NB4 (cell line): Measurements from ENCODE around the gene CYBA.
A peak's percentile ranks its signal among the peaks of the same experiment; 100 is the strongest.

ENCODE experiments used
- DNase-seq: peaks from one replicate; pipeline ENCODE4 v3.0.0; 2010; ENCODE audit warnings: low read depth
- H3K4me3 ChIP-seq: one replicate; pipeline ENCODE4 v1.5.1; 2011; ENCODE audit warnings: mild to moderate bottlenecking, low read depth, low read length, moderate library complexity
- CTCF ChIP-seq: IDR thresholded peaks from one replicate; pipeline ENCODE4 v1.5.1; 2012; ENCODE audit warnings: low read depth, low read length
- MAX ChIP-seq: IDR thresholded peaks from 2 replicates; pipeline ENCODE4 v1.6.1; 2011; ENCODE audit warnings: low read depth, low read length
- MYC ChIP-seq: IDR thresholded peaks from 2 replicates; pipeline ENCODE4 v1.6.1; 2011; ENCODE audit warnings: low read depth, low read length
- POLR2A ChIP-seq: IDR thresholded peaks from 2 replicates; pipeline ENCODE4 v1.6.1; 2011; ENCODE audit warnings: mild to moderate bottlenecking; ENCODE audit not compliant: insufficient read length; ENCODE audit errors: extremely low read depth

The CYBA gene

GRCh38 chr16:88634994-88635670 is 15.7 kb downstream of the CYBA start:
- peak; percentile 68 for DNase-seq

GRCh38 chr16:88634141-88634993 is 16.5 kb downstream of the CYBA start:
- DNase-seq = peak; percentile 94
- peak overlapping the region; percentile 58 for H3K4me3 ChIP-seq
- TF ChIP-seq MAX = no peak; the same call in none of the 2 replicates
- no peak for TF ChIP-seq MYC
- no peak for TF ChIP-seq CTCF
- TF ChIP-seq POLR2A = no peak

More at GRCh38 chr16:88634994-88635670, 15.7 kb downstream of the CYBA start:
- H3K4me3 ChIP-seq = peak overlapping the region; percentile 33
- TF ChIP-seq MAX (no peak; the same call in 1 of the 2 replicates), CTCF (peak; percentile 16), POLR2A (no peak), MYC (no peak)

- H3K4me3 ChIP-seq = peak overlapping the region; percentile 58
- DNase-seq = peak; percentile 92
- no peak for TF ChIP-seq POLR2A
- TF ChIP-seq MYC = peak; percentile 60; the same call in 1 of the 2 replicates
- peak; percentile 57 for TF ChIP-seq CTCF
- peak; percentile 78 for TF ChIP-seq MAX
Measured at GRCh38 chr16:88633684-88634140, 17.1 kb downstream of the CYBA start.

- no peak overlapping the region for H3K4me3 ChIP-seq
- DNase-seq = no peak
- no peak for TF ChIP-seq CTCF
- no peak for TF ChIP-seq POLR2A
- TF ChIP-seq MAX = no peak
- no peak for TF ChIP-seq MYC
Measured at GRCh38 chr16:88632587-88632930, 18.3 kb downstream of the CYBA start.

GRCh38 chr16:88631920-88632586 is 18.8 kb downstream of the CYBA start:
- H3K4me3 ChIP-seq = no peak overlapping the region
- no peak for TF ChIP-seq CTCF
- no peak for TF ChIP-seq POLR2A
- TF ChIP-seq MYC = no peak
- TF ChIP-seq MAX = no peak
- DNase-seq = no peak
